C4-2B (cell line): ENCODE results near the gene ARHGAP27.

ENCODE experiments used
- ZFX ChIP-seq: fragments of 450-650 bp; IDR thresholded peaks from 2 replicates; pipeline ENCODE4 v1.6.1; 2017
- TF ChIP-seq, protein P1 (sequence below): fragments of 450-650 bp; conservative IDR thresholded peaks from 2 replicates; pipeline ENCODE4 v1.5.1; 2017; ENCODE audit warnings: mild to moderate bottlenecking

- TF ChIP-seq, protein P1, sequence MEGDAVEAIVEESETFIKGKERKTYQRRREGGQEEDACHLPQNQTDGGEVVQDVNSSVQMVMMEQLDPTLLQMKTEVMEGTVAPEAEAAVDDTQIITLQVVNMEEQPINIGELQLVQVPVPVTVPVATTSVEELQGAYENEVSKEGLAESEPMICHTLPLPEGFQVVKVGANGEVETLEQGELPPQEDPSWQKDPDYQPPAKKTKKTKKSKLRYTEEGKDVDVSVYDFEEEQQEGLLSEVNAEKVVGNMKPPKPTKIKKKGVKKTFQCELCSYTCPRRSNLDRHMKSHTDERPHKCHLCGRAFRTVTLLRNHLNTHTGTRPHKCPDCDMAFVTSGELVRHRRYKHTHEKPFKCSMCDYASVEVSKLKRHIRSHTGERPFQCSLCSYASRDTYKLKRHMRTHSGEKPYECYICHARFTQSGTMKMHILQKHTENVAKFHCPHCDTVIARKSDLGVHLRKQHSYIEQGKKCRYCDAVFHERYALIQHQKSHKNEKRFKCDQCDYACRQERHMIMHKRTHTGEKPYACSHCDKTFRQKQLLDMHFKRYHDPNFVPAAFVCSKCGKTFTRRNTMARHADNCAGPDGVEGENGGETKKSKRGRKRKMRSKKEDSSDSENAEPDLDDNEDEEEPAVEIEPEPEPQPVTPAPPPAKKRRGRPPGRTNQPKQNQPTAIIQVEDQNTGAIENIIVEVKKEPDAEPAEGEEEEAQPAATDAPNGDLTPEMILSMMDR, result no peak
- TF ChIP-seq ZFX, result no peak
Observed at GRCh38 chr17:45345246-45345553, 87.5 kb downstream of the ARHGAP27 start.
